ENCODE data around the gene PDE6C.

Gene PDE6C

DNA sequence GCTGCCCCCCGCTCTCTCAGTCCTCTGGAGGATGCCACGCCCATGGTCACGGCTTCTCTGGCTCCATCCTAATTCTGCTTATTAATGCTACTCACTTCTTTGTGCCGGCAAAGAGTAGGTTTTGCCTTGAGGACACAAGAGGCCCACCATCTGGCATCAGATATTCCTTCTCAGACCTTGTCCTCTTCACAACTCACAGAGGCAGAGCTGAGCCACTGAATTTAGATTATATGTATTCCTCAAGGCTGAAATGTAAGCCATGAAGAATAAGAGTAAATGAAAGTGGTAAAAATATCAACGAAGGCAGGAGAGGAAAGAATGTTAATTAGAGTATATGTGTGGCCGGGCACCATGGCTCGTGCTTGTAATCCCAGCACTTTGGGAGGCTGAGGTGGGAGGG, 17.8 kb upstream of the PDE6C start:
- no peak for DNase-seq (ENCODE audit: low read depth)

DNA sequence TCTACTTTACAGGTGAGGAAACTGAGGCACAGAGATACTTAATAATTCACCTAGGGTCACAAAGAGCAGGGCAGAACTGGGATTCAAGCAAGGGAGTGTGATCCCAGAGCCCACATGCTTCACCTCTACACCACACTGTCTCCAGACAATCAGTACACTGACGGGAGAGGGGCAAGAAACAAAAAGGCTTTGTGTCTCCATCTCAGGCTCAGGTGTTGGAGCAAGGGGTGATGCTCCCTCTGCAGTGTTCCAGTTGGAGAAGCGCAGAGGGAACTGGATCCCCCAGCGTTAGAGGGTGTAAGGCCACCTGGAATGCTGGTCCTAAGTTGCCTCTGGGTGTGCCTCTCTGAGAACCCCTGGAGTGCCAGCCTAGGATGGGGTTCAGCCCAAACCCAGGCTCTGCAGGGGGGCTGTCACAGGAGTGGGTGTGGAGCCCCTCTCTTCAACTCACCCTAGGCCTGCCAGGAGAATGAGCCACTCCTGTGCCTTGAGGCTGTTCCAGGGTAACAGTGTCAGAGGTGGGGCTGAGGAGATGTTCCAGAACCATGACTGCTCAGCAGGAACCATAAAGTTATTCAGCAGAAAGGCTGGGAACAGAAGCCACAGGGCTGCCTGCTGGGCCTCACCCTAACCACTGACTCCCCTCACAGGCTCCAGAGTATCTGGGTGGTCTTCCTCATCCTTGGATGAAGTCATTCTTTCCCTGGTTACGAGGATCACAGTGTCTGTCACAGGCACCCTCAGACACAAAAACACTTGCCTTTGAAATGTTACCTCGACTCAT, 16.8 kb upstream of the PDE6C start:
- no peak for DNase-seq (ENCODE audit: low read depth)

GRCh38 chr10:93596539-93596938, 15.8 kb upstream of the PDE6C start:
- DNase-seq (ENCODE audit: low read depth) = no peak

- DNase-seq (ENCODE audit: low read depth) = no peak
Observed at GRCh38 chr10:93597075-93597599, 15.2 kb upstream of the PDE6C start.

DNA sequence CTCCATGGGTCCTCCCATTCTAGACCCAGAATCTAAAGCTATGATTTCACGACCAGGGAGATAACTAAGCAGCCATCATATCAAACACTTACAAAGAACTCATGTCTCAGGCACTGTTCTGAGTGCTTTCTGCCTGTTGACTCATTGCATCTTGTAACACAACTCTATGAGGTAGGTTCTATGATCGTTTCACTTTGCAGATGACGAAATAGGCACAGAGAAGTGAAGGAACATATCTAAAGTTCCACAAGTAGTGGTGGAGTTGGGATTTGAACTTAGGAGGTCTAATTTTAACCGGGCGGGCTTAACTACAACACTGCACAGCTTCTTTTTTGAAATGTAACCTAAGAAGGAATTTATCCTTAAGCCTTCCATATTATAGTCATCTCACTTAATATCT, 14.2 kb upstream of the PDE6C start:
- no peak for DNase-seq (ENCODE audit: low read depth)

GRCh38 chr10:93599335-93599734, 13.0 kb upstream of the PDE6C start:
- DNase-seq (ENCODE audit: low read depth) = no peak

- DNase-seq (ENCODE audit: low read depth) = no peak
Observed at GRCh38 chr10:93599778-93600177, 12.6 kb upstream of the PDE6C start.

GRCh38 chr10:93600446-93601145, 11.7 kb upstream of the PDE6C start:
- no peak for DNase-seq (ENCODE audit: low read depth)

DNA sequence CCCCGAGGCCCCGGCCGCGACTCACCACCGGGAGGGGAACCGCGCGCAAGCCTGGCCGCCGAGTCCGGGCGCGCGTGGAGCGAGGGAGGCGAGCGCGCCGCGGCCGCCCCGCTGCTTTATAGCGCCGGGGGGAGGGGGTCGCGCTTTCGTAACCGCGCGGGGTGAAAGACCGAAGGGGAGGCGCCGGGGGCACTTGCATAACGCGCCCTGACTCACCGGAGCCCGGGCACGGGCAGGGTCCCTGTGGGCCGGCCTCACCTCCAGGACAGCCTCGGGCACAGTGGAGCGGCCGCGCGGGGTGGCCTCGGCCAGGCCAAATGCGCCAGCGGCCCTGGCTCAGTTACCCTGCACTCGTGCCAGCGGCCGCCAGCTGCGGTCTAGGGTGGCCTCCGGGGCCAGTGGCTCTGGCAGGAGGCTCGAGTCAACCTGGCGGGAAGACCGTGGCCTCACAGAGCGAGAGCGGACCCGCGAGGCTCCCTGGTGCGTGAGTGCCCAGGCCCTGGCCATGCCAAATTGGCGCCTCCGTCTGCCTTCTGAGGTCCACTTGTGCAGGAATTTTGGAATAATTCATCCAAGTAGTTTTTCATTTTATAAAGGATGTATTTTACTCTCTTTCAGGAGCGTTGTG, 11.1 kb upstream of the PDE6C start, which contains the start of gene RBP4:
RBP4 (minus strand) TSS at position 90 of the 628 bp plus-strand sequence. CDS start 207 bp downstream, outside the sequence.
- no peak for DNase-seq (ENCODE audit: low read depth)

DNA sequence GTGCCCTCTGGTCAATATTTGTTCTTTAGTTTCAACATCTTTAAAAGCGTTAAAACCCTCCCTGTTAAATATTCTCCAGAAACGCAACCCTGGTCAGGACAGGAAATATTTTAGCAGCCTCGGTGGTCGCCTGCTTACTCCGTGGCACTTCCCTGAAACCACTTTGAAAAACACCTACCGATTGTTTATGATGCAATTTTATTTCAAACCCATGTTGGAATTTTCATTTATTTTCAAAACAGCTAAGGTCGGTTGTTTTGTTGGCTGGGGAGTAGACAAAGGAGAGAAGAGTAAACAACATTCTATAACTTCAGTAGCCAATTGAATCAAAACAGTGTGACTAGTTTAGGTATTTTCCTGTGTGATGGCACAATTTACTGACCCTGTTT, 10.6 kb upstream of the PDE6C start:
- no peak for DNase-seq (ENCODE audit: low read depth)

DNA sequence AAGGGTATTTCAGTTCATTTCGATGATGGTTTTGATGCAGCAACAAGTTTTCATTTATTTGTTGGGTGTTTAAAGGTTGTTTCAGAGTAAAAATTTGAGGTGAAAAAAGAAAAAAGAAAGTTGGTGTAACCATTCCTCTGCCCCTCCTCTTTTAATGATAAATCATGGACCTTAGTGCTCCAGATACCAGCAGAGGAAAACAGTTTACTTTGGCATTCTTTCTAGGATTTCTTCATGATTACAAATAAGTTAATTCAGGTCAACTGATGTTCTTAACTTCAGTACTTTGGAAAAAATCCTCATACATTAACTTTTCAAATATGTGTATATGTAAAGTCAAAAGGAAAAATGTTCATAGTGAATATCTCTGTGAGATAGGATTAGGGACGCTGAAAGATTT, 9.3 kb upstream of the PDE6C start:
- no peak for DNase-seq (ENCODE audit: low read depth)

- DNase-seq (ENCODE audit: low read depth) = no peak
Observed at GRCh38 chr10:93604146-93604545, 8.2 kb upstream of the PDE6C start.

DNA sequence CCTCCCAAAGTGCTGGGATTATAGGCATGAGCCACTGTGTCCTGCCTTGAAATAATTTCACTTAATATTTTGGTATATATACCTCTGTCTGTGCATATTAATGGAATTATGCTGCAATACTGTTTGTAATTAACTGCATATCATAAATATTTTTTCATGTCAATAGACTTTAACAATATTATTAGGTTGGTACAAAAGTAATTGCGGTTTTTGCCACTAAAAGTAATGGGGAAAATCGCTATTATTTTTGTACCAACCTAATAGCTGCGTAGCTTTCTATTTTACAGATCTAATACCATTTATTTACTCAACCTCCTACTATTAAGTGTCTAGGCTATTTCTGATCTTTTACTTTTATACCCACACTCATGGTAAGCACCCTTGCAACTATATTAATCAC, 3.9 kb upstream of the PDE6C start:
- DNase-seq (ENCODE audit: low read depth) = no peak

- DNase-seq (ENCODE audit: low read depth) = no peak
Observed at GRCh38 chr10:93613126-93613525, 789 bp downstream of the PDE6C start.

GRCh38 chr10:93614101-93614825, 1.9 kb downstream of the PDE6C start:
- DNase-seq (ENCODE audit: low read depth) = no peak

DNA sequence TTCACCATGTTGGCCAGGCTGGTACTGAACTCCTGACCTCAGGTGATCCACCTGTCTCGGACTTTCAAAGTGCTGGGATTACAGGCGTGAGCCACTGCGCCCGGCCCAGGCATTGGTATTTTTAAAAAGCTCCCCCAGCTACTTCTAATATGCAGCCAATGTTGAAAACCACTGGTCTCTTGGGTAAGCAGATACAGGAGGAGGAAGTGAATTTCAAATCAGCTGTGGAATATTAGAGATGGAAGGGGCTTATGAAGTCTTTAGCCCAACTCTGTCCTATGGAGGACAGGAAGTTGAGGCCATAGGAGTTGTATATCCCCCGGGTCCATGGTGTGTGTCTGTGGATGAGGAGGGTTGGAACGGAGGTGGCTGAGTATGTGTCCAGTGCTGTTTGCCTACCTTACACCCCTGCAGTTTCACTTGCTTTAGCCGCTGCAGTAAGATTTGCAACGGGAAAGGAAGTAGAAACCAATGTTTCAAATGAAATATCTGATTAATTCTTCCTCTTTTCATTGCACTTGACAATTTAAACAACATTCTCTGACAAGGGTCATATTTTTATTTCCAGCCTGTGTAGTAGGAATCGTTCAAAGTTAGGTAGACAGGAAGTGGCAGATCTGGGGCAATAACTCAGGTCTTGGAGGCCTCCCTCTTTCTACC, 3.4 kb downstream of the PDE6C start:
- DNase-seq (ENCODE audit: low read depth) = no peak

GRCh38 chr10:93620925-93621324, 8.6 kb downstream of the PDE6C start:
- no peak for DNase-seq (ENCODE audit: low read depth)

- DNase-seq (ENCODE audit: low read depth) = no peak
Observed at GRCh38 chr10:93622942-93623341, 10.6 kb downstream of the PDE6C start.

- DNase-seq (ENCODE audit: low read depth) = no peak
Observed at GRCh38 chr10:93628858-93629257, 16.5 kb downstream of the PDE6C start.

DNA sequence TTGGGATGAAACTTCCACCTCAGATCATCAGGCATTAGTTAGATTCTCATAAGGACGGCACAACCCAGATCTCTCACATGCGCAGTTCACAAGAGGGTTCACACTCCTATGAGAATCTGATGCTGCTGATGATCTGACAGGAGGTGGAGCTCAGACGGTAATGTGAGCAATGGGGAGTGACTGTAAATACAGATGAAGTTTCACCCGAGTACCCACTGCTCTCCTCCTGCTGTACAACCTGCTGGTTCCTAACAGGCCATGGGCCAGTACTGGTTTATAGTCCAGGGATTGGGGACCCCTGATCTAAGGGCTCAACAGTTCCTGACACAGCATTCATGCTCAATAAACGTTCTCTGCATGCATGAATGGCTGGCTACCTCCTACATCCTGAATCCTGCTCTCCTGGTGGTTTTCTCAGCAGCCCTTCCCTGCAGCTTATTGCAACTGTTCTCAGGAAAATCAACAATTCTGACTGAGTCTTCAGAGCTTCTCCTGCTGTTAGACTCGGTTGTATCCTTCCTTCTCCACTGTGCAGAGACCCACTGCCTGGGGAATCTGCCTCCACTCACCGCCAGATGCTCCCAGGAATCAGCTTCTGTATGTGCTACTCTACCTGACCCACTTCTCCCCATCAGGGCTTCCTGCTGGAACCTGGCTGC, 17.4 kb downstream of the PDE6C start:
- no peak for DNase-seq (ENCODE audit: low read depth)
